WTC11 (cell line): ENCODE measurements around the gene PLK1. TPM values are rescaled to one million over a fixed set of nuclear protein-coding genes. Genes with fewer than 3 reads are reported as not detected.
"Not testable (repeated sequence)": the region's sequence is repeated elsewhere in the genome, so short reads cannot be mapped to it uniquely, and the experiment has no call there.

Source experiments
- ATAC-seq: fragments of 200-7000 bp; cut with Tn5 transposase; 2 replicates; pipeline ENCODE4 v1.10.0; 2021; ENCODE audit warnings: mild to moderate bottlenecking, moderate library complexity
- CTCF ChIA-PET: fragments of 300-600 bp; sonication (Branson Sonifier 250); formaldehyde crosslinking; loops from one replicate; lab custom pipeline; 2021; ENCODE audit warnings: antibody characterized with exemption; lab: Charles Lee
- POLR2A ChIA-PET: fragments of 350-600 bp; sonication (Branson Sonifier 250); formaldehyde crosslinking; loops from one replicate; lab custom pipeline; 2021; ENCODE audit warnings: antibody characterized with exemption; lab: Charles Lee
- DNase-seq: peaks from one replicate; pipeline ENCODE4 v3.0.0; 2021; ENCODE audit warnings: low spot score
- H3K27ac Mint-ChIP-seq: 2 replicates; pipeline ENCODE4 v1.8.0; 2021; ENCODE audit warnings: mixed read lengths
- H3K27me3 Mint-ChIP-seq: 2 replicates; pipeline ENCODE4 v1.8.0; 2021; ENCODE audit warnings: low read depth, mild to moderate bottlenecking, moderate library complexity, mixed read lengths
- H3K36me3 Mint-ChIP-seq: 2 replicates; pipeline ENCODE4 v1.8.0; 2021; ENCODE audit warnings: mixed read lengths
- H3K4me1 Mint-ChIP-seq: 2 replicates; pipeline ENCODE4 v1.8.0; 2022; ENCODE audit warnings: mixed read lengths
- H3K4me3 Mint-ChIP-seq: 2 replicates; pipeline ENCODE4 v1.8.0; 2021; ENCODE audit warnings: mild to moderate bottlenecking, moderate library complexity, mixed read lengths
- H3K9me3 Mint-ChIP-seq: 2 replicates; pipeline ENCODE4 v1.8.0; 2021; ENCODE audit warnings: mixed read lengths
- E2F1 ChIP-seq: sonication (generic); formaldehyde crosslinking; IDR thresholded peaks from 2 replicates; pipeline ENCODE4 v1.8.0; 2022; ENCODE audit warnings: mild to moderate bottlenecking, missing genetic modification reagents
- E2F4 ChIP-seq: sonication (generic); formaldehyde crosslinking; IDR thresholded peaks from 2 replicates; pipeline ENCODE4 v1.8.1; 2022; ENCODE audit warnings: low read depth, mild to moderate bottlenecking, moderate library complexity, missing genetic modification reagents, borderline replicate concordance
- GTF2I ChIP-seq: fragments of 250-450 bp; sonication (Bioruptor Pico); conservative IDR thresholded peaks from 2 replicates; pipeline ENCODE4 v1.4.0; 2021; ENCODE audit warnings: mild to moderate bottlenecking
- KAT7 ChIP-seq: sonication (generic); formaldehyde crosslinking; IDR thresholded peaks from 2 replicates; pipeline ENCODE4 v1.8.1; 2023; ENCODE audit warnings: missing genetic modification reagents, mild to moderate bottlenecking, borderline replicate concordance
- NFE2L1 ChIP-seq: sonication (generic); formaldehyde crosslinking; IDR thresholded peaks from 2 replicates; pipeline ENCODE4 v1.8.1; 2023; ENCODE audit warnings: missing genetic modification reagents
- NFYB ChIP-seq: sonication (generic); formaldehyde crosslinking; conservative IDR thresholded peaks from 2 replicates; pipeline ENCODE4 v1.8.0; 2022; ENCODE audit warnings: low read depth, missing genetic modification reagents
- PRDM15 ChIP-seq: sonication (generic); formaldehyde crosslinking; IDR thresholded peaks from 2 replicates; pipeline ENCODE4 v1.8.0; 2022; ENCODE audit warnings: missing genetic modification reagents
- SMAD3 ChIP-seq: sonication (generic); formaldehyde crosslinking; IDR thresholded peaks from 2 replicates; pipeline ENCODE4 v1.8.0; 2022; ENCODE audit warnings: missing genetic modification reagents, mild to moderate bottlenecking, borderline replicate concordance
- ZBTB21 ChIP-seq: sonication (generic); formaldehyde crosslinking; IDR thresholded peaks from 2 replicates; pipeline ENCODE4 v1.8.1; 2023; ENCODE audit warnings: mild to moderate bottlenecking, missing genetic modification reagents, borderline replicate concordance
- ZNF121 ChIP-seq: sonication (generic); formaldehyde crosslinking; IDR thresholded peaks from 2 replicates; pipeline ENCODE4 v1.8.0; 2023; ENCODE audit warnings: missing genetic modification reagents
- ZNF425 ChIP-seq: fragments of 250-450 bp; sonication (Bioruptor Pico); conservative IDR thresholded peaks from 2 replicates; pipeline ENCODE4 v1.9.0; 2021; ENCODE audit warnings: mild to moderate bottlenecking
- total RNA-seq: library from RNA; stranded (reverse); gene quantifications from 3 replicates; pipeline ENCODE4 v1.2.3, GENCODE V29; 2021
- TF ChIP-seq, protein P1 (sequence below): sonication (generic); formaldehyde crosslinking; IDR thresholded peaks from 2 replicates; pipeline ENCODE4 v1.8.1; 2022; ENCODE audit warnings: missing genetic modification reagents, borderline replicate concordance
- TF ChIP-seq, protein P2 (sequence below): fragments of 250-450 bp; sonication (Bioruptor Pico); IDR thresholded peaks from 2 replicates; pipeline ENCODE4 v1.9.0; 2021; ENCODE audit warnings: mild to moderate bottlenecking
- TF ChIP-seq, protein P3 (sequence below): sonication (generic); formaldehyde crosslinking; conservative IDR thresholded peaks from 2 replicates; pipeline ENCODE4 v1.8.1; 2023; ENCODE audit warnings: mild to moderate bottlenecking, low read depth, missing genetic modification reagents, moderate library complexity

Gene PLK1
- total RNA-seq, 1 experiment from 2014 or later = 167 TPM

DNA sequence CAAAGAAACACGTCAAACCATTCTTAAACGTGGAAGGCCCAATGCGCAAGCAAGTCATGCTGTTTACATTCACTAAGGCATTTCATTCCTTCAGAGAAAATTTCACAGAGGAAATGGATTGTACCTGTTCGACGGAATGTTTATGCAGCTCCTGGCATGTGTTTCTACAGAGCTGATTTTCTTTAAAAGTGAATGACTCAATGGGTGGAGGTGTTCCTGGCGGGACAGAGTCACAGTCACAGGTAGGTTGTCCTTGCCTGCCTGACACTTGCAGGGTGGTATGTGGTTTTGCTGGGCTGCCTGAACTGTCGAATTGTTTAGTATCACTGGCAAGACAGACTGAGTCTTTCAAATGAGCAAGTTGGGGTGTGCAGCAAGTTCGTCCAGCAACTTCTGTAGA, 49.2 kb upstream of the PLK1 start (continued):
- TF ChIP-seq ZNF425 (no peak), NFYB (no peak), NFE2L1 (no peak), GTF2I (CRISPR knock-in tag) (no peak)

DNA sequence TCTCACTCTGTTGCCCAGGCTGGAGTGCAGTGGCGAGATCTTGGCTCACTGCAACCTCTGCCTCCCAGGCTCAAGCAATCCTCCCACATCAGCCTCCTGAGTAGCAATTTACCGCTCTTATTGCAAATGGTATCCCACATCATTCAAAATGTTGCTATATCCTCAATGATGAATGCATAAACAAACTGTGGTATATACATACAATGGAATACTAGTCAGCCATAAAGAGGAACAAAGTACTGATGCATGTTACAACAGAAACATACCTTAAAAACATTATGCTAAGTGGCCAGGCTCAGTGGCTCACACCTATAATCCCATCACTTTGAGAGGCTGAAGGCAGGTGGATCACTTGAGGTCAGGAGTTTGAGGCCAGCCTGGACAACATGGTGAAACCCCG, 46.8 kb upstream of the PLK1 start:
- DNase-seq, H3K9me3 Mint-ChIP-seq, H3K4me3 Mint-ChIP-seq, H3K27ac Mint-ChIP-seq, H3K27me3 Mint-ChIP-seq, ATAC-seq, CTCF ChIA-PET, H3K4me1 Mint-ChIP-seq, POLR2A ChIA-PET: not testable (repeated sequence)
- H3K36me3 Mint-ChIP-seq = peaks cover 60% of the 10 kb centered on the region
- peak; percentile 24; the same call in 1 of the 2 replicates for TF ChIP-seq ZNF121

DNA sequence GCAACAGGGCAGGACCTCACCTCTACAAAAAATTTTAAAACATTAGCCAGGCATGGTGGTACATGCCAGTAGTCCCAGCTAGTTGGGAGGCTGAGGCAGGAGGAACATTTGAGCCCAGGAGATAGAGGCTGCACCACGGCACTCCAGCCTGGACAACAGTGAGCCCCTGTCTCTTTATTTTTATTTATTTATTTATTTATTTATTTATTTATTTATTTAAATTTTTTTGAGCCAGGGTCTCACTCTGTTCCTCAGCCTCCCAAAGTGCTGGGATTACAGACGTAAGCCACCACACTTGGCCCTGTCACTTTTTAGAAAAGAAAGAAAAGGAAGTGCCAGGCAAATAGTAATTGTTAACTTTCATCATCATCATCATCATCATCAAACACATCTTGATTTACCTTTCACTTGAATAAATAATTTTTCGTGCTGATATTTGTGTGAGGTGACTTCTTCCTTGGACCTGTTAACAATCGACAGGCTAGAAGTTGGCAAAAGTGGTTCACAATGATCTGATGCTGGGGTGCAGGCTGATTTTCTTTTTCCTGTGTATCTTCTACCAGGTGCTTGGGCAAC, 44.1 kb upstream of the PLK1 start:
- H3K4me1 Mint-ChIP-seq = no peaks in the 10 kb centered on the region
- POLR2A ChIA-PET = no interaction called here
- no peak overlapping the region for H3K4me3 Mint-ChIP-seq
- ATAC-seq = no peak
- no peak for DNase-seq
- TF ChIP-seq SMAD3 (CRISPR knock-in tag) (no peak), E2F1 (CRISPR knock-in tag) (no peak), ZBTB21 (CRISPR knock-in tag) (no peak)
- TF ChIP-seq, protein P1, sequence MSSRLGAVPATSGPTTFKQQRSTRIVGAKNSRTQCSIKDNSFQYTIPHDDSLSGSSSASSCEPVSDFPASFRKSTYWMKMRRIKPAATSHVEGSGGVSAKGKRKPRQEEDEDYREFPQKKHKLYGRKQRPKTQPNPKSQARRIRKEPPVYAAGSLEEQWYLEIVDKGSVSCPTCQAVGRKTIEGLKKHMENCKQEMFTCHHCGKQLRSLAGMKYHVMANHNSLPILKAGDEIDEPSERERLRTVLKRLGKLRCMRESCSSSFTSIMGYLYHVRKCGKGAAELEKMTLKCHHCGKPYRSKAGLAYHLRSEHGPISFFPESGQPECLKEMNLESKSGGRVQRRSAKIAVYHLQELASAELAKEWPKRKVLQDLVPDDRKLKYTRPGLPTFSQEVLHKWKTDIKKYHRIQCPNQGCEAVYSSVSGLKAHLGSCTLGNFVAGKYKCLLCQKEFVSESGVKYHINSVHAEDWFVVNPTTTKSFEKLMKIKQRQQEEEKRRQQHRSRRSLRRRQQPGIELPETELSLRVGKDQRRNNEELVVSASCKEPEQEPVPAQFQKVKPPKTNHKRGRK (CRISPR knock-in tag) = no peak
- TF ChIP-seq, protein P2, sequence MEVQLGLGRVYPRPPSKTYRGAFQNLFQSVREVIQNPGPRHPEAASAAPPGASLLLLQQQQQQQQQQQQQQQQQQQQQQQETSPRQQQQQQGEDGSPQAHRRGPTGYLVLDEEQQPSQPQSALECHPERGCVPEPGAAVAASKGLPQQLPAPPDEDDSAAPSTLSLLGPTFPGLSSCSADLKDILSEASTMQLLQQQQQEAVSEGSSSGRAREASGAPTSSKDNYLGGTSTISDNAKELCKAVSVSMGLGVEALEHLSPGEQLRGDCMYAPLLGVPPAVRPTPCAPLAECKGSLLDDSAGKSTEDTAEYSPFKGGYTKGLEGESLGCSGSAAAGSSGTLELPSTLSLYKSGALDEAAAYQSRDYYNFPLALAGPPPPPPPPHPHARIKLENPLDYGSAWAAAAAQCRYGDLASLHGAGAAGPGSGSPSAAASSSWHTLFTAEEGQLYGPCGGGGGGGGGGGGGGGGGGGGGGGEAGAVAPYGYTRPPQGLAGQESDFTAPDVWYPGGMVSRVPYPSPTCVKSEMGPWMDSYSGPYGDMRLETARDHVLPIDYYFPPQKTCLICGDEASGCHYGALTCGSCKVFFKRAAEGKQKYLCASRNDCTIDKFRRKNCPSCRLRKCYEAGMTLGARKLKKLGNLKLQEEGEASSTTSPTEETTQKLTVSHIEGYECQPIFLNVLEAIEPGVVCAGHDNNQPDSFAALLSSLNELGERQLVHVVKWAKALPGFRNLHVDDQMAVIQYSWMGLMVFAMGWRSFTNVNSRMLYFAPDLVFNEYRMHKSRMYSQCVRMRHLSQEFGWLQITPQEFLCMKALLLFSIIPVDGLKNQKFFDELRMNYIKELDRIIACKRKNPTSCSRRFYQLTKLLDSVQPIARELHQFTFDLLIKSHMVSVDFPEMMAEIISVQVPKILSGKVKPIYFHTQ = no peak
- H3K36me3 Mint-ChIP-seq = peaks cover 56% of the 10 kb centered on the region
- H3K27me3 Mint-ChIP-seq = no peaks in the 10 kb centered on the region
- no peaks in the 10 kb centered on the region for H3K9me3 Mint-ChIP-seq
- no peak overlapping the region for H3K27ac Mint-ChIP-seq
- CTCF ChIA-PET = no interaction called here

DNA sequence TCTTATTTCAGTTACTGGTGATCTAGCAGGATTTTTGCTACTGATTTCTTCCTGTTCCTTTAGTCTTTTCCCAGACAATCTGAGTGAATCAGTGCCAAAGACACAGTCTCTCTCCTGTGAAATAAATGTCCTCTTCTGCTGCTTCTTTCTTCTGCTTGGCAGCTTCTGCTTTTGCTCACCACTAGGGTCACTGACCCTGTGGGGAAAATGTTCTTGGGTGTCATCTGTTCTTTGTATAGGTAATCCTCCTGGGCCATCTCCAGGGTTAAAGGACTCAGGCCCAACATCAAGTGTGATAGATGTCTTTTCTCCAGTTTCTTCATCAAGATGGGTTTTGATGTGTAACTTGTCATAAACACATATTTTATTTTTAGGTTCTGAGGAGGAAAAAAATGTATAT, 42.7 kb upstream of the PLK1 start:
- POLR2A ChIA-PET = no interaction called here
- ATAC-seq = no peak
- H3K4me1 Mint-ChIP-seq = peaks cover 7% of the 10 kb centered on the region
- peaks cover 45% of the 10 kb centered on the region for H3K36me3 Mint-ChIP-seq
- H3K9me3 Mint-ChIP-seq = no peaks in the 10 kb centered on the region
- H3K4me3 Mint-ChIP-seq = no peak overlapping the region
- no peak for DNase-seq
- H3K27ac Mint-ChIP-seq = no peak overlapping the region
- CTCF ChIA-PET = no interaction called here
- H3K27me3 Mint-ChIP-seq = no peaks in the 10 kb centered on the region; the same call in 1 of the 2 replicates
- TF ChIP-seq PRDM15 (no peak), ZNF121 (no peak), KAT7 (CRISPR knock-in tag) (no peak), ZBTB21 (CRISPR knock-in tag) (no peak), E2F4 (CRISPR knock-in tag) (no peak)
- TF ChIP-seq, protein P3, sequence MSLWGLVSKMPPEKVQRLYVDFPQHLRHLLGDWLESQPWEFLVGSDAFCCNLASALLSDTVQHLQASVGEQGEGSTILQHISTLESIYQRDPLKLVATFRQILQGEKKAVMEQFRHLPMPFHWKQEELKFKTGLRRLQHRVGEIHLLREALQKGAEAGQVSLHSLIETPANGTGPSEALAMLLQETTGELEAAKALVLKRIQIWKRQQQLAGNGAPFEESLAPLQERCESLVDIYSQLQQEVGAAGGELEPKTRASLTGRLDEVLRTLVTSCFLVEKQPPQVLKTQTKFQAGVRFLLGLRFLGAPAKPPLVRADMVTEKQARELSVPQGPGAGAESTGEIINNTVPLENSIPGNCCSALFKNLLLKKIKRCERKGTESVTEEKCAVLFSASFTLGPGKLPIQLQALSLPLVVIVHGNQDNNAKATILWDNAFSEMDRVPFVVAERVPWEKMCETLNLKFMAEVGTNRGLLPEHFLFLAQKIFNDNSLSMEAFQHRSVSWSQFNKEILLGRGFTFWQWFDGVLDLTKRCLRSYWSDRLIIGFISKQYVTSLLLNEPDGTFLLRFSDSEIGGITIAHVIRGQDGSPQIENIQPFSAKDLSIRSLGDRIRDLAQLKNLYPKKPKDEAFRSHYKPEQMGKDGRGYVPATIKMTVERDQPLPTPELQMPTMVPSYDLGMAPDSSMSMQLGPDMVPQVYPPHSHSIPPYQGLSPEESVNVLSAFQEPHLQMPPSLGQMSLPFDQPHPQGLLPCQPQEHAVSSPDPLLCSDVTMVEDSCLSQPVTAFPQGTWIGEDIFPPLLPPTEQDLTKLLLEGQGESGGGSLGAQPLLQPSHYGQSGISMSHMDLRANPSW (CRISPR knock-in tag) = no peak
